HG02840 (cell line): ENCODE results near the gene BEGAIN.

Experiments
- ATAC-seq: cut with Tn5 transposase; IDR thresholded peaks from one replicate; pipeline ENCODE4 v1.9.1; 2021; ENCODE audit warnings: mild to moderate bottlenecking, moderate library complexity, moderate number of reproducible peaks; ENCODE audit not compliant: unreplicated experiment, low FRiP score

The BEGAIN gene

DNA sequence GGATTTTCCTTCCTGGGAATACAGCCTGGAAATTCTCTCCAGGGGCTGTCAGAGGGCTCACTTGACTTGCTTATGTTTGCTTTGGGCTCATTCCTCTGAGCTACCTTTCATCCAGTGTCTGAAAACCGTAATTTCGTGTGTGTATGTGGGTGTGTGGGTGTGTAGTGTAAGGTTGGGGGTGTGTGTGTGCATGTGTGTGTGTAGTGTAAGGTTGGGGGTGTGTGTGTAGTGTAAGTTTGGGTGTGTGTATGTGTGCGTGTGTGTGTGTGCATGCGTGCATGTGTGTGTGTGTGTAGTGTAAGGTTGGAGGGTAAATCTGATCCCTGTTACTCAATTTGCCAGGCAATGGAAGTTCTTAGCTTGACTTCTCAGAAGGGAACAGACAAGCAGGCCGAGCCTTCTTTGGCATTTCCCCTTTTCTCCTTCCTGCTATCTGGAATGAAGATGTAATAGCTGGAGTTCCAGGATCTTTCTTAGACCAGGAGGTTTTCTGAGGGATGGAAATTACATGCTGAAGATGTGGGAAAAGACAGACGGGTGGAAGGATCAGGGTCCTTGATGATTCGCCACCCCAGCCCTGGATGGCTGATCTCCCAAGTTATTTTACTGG lies 15.5 kb upstream of the BEGAIN start:
- no peak for ATAC-seq

DNA sequence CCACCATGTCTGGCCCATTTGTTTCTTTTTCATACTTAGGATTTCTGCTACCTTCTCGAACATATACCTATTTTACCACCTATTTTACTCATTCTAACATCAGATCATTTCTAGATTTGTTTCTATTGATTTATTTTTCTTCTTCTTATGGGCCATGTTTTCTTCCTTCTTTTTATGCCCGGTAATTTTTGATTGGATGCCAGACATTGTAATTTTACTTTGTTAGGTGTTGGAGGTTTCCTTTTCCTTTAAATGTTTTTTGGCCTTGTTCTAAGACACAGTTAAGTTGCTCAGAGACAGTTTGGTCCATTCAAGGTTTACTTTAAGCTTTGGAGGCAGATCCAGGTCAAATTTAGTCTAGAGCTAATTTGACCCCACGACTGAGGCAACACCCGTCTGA lies 14.7 kb upstream of the BEGAIN start:
- ATAC-seq = no peak

DNA sequence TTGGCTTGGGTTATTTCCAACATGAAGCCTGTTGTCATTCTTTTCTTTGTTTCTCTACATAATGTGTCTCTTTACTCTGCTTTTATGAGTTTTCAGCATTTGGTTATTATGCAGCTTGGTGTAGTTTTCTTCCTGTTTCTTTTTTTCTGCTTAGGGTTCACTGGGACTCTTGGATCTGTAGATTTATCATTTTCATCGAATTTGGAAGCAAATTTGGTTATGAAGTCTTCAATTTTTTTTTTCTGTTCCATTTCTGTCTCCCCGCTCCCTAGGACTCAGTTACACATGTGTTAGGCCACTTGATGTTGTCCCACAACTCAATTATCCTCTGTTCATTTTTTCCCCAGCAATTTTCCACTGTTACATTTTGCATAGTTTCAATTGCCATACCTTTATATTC lies 13.8 kb upstream of the BEGAIN start:
- no peak for ATAC-seq

DNA sequence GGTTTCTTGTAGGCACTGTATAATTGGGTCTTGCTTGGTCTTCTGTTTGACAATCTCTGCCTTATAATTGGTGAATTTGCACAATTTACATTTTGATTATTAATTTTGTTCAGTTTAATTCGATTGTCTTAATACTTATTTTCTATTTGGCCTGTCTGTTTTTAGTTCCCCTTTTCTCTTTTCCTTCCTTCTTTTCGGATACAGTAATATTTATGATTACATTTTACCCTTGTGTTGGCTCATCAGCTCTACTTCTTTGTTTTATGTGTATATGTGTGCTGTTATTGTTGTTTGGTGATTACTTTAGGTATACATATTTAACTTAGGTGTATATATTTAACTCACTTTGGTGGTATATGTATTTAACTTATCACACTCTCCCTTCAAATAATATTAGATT lies 12.8 kb upstream of the BEGAIN start:
- no peak for ATAC-seq

DNA sequence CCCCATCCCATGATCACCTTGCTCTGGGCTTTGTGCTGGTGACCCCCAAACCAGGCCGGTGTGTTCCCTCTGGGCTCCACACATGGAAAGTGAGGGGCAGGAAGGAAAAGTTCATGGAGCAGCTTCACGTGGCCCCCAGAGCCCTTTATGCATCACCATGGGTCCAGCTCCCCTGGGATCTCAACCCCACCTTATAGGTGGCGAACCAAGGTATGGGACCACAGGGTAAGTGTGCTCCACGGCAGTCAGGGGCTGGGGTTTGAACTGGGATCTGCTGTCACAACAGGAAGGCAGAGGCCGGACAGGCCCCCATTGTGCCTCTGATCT lies 7.4 kb upstream of the BEGAIN start:
- ATAC-seq = no peak

DNA sequence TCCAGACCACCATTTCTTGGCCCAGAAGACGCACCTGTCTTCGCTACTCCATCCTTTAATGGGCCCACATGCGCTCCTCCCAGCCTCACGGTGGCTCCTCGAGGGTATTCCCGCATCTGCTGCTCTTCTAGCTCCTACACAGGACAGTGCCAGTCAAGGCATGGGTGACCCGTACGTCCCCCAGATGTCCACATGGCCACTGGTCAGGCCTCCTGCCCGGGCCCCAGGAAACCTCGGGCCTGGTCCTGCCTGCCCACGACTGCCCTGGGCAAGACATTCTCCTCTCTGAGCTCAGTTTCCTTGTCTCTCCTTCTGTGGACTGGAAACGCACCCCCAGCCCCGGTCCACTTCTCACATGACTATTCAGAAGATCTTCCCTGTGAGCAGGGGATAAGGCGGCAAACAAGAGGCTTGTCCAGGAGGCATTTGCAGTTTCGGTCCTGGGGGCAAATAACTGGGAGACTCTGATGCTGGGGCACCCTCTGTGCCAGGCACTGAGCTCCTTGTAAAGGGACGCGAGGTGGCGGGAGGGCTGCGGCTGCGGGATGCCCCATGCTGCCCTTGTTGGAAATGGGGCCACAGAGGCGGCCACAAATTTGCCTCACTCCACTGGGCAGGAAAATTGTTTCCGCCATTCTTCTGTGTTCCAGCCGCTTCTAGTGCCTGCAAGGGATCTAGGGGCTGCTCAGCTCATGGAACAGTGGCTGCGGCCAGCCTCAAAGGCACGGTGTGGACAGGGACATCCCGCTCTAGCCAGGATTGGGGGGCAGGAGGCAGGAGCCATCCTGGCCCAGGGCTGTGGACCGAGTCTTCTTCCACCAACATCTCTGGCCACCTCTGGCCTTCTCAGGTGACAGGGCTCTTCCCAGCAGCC lies 6.8 kb upstream of the BEGAIN start:
- ATAC-seq = no peak

DNA sequence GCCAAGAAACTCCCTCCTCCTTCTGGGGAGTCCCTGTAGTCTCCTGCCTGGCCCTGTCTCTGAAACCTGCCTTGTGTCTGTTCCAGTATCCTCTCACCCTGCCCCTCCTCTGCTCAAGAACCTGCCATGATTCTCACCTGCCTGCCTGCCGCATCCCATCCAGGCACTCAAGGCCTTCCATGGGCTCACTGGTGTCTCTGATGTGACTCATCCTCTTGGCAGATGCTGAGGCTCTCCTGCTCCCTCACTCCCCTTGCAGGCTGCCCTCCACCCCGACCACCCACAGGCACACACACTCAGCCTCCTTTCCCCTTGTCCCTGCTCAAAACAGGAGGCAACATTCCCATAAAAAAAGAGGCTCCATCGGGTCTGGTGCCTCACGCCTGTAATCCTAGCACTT lies 5.8 kb upstream of the BEGAIN start:
- no peak for ATAC-seq

DNA sequence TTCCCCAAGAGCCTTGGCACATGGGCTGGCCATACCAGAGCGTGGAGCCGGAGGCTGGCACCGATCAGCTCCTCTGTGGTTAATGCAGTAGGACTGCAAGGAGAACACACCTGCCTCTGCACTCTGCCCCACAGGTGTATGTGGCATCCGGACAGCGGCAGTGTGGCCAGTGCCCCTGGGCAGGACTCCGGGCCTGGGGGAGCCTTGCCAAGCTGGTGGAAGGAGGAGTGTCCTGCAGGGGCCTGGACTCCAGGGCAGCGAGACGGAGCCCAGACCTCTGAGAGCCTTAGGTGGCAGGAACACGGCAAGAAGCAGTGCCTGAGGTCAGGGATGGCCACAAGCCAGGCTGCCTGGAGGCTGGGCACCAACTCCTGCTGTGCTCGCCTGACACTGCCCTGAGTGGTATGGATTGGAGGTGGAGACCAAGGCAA lies 5.3 kb upstream of the BEGAIN start:
- ATAC-seq = no peak

DNA sequence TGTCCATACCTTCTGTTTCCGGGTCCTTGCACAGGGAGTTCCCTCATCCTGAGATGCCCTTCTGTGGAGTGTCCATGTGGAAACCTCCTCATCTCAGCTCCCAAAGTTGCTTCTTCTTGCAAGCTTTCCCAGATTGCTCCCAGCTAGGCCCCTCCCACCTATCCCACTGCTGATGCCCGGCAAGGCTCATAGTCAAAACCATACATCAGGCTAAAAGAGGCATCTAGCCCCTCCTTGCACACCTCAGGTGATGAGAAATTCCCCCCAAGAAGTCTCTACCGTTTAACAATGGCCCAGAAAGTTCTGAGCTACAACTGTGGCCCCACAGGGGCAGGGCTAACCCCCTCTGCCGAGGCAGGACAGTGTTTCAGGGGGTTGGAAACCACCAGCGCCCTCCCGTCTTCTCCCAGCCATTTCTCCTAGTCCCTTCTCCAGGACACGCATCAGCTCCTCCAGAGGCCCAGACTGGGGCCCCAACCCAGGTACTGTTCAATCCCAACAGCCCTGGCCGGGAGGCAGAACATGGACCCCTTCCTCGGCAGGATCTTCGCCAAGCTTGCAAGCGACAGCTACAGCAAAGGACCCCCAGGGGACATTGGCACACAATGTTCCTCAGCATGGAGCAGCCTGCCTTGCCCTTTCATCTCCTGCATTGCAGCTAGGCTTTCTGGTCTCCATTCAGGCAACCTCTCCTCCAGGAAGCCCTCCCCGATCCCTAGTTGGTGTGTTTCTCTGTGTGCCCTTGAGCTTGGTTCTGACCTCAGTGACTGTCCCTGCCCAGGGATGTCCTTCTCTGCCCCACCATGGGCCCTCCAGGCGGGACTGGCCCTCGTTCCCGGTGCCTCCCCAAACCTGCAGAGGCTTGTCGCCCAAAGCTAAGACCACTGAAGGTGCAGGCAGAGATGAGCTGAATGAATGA lies 4.5 kb upstream of the BEGAIN start:
- no peak for ATAC-seq

DNA sequence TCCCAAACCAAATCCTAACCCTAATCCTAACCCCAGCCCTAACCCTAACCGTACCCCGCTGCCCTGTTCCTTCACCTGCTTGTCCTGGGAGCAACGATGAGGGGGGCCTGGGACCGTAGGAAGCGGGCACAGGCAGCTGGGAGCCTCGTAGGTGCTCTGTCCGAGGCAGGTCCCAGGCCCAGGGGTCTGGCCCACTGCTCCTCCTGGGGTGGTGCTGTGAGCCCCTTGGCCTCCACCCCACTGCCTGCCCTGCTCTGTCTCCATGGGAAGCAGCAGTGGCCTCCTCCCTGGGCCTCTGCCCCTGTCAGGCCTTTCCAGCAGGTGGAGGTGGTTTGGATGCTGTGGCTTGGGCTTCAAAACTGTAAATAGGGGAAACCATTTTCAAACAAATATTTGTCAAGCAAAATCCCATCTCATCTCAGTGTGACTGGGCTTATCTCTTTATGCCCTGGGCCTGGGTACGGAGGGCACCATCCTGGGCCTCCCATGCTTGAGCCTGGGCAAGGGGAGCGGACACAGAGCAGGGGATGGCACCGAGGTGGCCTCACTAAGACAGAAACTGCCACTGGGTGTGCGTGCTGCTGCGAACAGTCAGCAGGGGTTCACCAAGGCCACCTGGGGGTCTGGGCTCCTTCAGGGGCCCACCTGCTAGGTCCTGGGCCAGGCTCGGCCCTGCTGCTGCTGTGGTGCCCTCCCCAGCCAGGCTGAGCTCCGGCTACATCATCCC lies 3.7 kb upstream of the BEGAIN start:
- no peak for ATAC-seq

DNA sequence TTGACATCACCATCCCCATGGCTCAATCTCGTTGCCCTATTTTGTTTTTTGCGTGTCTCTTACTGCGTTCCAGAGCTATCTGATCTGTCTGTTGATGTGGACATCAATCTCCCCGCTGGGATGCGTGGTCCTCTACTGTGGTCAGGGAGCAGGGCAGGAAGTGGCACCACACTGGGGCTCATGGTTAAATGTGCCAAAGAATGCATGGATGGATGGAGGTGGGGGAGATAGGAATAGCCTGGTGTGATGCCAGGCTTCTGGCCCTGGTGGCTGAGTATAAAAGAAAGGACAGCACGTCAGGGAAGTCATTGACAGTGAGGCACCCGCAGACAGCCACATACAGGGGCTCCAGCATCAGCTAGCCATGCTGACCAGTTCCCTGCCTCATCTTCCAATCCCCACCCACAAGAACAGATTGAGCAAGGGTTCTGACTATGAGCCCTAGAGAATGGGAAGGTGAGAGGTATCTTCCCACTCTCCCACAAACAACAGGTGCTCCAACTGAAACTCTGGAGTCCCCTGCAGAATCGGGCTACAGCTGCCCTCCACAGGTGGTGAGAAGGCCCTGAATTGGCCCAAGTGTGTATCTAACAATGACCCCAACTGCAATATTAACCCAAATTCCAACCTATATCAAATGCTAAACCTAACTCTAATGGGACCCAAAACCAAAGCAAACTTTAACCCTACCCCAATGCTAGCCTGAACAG lies 2.7 kb upstream of the BEGAIN start:
- ATAC-seq = no peak

DNA sequence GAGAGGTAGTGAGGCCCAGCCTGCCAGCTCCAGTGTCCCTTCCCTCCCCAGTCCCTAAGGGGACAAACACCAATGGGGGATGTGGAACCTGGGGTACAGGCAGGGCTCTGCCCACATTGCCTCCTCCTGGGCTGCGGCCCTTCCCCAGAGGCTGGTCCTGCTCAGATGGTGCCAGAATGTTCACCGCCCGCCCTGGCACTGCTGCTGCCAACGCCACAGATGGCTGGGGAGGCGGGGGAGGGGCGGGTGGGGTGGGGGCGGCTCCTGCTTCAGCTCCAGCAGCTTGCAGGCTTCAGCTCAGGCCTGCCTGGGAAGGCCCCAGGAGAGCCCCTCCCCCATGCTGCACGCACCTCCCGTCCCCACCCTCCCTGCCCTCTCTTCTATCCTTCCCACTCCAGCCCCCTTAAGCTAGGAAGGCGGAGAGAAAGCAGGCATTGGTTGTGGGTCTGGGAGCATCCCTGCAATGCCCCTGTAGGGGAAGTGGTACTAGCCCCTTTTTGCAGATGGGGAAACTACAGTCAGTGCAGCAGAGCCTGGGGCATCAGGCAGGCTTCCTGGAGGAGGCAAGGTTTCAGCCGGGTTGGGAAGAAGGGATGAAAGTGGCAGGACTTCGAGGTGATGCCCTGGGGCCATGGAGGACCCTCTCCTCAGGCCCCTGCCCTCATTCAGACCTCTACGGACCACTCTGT lies 2.0 kb upstream of the BEGAIN start:
- no peak for ATAC-seq

DNA sequence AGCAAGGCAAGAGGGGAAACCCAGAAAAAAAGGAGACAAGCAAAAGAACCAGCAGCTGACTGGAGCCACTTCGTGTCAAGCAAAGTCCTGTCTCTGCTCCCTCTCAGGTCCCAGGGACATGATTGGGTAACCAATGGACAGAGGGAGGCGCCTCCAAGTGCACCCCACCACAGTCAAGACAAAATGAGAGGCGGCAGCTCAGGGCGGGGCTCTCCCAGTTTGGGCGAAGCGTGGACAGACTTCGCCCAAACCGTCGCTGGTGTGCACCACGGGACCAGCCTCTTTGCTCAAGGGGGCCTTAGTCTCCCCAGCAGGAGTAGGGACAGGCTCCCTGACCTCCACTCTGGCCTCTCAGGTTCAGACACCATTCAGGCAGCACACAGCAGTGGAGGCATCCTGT lies 1.5 kb upstream of the BEGAIN start:
- no peak for ATAC-seq

DNA sequence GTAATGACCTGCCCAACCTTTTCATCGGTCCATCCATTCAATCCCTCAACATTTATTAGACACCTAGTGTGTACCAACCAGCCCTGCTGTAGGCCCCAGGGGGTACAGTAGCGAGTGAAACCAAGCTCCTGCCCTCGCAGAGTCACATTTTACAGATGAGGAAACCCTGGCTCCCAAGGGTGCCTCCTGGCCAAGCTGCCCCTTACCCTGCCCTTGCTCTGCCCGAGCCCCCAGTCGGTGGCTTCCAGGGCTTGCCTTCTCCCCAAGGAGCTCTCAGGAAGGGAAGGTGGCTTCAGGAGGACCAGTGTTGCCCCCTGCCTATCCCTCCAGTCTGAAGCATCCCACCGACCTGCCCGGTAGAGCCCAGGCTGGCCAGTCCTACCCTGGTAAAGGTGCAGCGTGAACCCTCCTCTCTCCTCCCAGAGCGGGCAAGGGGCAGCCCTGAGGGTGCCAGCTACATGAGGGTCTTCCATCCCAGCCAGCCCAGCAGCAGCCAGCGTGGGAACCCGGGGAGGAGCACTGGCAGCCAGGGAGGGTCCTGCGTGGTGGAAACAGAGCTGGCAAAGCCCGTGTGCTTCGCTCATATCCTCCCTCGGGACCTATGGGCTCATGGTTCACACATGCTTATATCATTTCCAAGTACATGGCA lies 670 bp upstream of the BEGAIN start:
- ATAC-seq = no peak

DNA sequence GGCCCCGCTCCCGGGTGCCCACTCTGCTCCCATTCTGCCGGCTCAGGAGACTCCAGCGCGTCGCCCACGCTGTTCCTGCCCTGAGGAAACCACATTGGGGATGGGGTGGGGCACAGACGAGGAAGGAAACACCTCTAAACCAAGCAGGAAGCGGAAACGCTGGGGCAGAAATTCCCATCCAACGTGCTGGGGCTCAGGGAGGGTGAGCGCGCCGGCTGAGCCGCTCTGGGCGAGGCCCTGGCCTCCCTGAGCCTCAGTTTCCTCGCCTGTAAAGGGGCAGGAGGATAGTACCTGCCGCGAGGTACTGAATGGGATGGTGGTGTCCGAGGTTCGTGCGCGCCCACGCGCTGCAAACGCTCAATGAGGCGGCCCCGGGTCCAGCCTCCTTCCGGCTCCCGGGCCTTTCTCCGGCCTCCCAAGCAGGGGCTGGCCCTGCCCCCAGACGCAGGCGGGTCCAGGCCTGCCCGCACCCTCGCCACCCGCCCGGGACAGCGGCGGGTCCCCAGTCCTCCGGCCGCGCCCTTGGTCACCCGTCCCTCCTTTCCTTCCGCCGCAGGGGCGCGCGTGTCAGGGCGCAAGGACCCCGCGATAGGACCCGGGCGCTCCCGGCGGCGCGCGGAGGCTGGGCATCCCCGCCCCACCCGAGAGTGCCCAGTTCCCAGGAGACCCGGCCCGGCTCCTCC lies 673 bp downstream of the BEGAIN start:
- no peak for ATAC-seq

DNA sequence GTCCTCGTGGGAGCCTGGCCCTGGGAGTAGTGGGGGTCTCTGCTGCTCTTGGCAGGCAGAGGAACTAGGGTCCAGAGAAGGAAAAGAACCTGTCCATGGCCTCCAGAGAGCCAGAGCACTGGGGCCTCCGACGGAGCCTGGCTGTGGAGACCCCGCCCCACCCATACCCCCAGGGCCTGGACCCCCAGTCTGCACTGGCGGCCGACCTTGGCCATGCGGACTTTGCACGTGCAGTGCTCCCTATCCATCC lies 1.1 kb downstream of the BEGAIN start:
- ATAC-seq = no peak

DNA sequence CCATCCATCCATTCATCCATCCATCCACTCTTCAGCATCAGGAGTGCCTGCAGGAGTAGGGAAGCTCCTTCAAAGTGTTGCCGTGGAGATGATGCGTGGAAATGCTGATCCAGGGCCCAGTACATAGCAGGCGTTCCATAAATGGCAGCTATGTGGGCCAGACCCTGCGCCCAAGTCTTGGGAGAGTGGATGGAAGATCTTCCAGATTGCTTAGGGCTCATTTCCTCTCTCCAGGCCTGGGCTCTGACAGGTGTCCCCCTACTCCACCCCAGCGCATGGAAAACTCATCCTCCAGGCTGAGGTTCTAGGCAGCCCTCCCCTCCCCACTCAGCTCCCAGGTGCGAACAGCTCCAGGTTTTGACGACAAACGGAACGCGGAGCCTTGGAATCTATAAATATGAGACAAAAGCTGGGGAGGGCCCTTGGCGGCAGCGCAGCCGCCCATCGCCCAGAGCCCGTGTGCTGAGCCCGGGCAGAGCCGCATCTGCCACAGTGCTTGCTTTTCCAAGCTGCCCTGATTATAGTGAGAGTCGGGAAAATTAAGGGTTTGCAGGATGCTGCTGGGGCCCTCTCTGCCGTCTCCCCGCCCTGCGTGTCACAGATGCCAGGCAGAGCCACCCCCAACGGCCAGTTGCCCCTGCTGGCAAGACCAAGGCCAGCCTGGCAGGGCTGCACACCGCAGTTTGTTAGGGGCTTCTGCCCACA lies 1.6 kb downstream of the BEGAIN start:
- no peak for ATAC-seq
